Activated CD8-positive, alpha-beta memory T cell treated with anti-CD3 and anti-CD28 coated beads, Interleukin-2, amount 50 U/mL, for 24 hours (primary cell): ENCODE results near the gene ARSK.

Source experiments
- DNase-seq: peaks from one replicate; pipeline ENCODE4 v3.0.0-alpha.2; 2020; ENCODE audit errors: extremely low read depth

ARSK gene, protein sequence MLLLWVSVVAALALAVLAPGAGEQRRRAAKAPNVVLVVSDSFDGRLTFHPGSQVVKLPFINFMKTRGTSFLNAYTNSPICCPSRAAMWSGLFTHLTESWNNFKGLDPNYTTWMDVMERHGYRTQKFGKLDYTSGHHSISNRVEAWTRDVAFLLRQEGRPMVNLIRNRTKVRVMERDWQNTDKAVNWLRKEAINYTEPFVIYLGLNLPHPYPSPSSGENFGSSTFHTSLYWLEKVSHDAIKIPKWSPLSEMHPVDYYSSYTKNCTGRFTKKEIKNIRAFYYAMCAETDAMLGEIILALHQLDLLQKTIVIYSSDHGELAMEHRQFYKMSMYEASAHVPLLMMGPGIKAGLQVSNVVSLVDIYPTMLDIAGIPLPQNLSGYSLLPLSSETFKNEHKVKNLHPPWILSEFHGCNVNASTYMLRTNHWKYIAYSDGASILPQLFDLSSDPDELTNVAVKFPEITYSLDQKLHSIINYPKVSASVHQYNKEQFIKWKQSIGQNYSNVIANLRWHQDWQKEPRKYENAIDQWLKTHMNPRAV

DNA sequence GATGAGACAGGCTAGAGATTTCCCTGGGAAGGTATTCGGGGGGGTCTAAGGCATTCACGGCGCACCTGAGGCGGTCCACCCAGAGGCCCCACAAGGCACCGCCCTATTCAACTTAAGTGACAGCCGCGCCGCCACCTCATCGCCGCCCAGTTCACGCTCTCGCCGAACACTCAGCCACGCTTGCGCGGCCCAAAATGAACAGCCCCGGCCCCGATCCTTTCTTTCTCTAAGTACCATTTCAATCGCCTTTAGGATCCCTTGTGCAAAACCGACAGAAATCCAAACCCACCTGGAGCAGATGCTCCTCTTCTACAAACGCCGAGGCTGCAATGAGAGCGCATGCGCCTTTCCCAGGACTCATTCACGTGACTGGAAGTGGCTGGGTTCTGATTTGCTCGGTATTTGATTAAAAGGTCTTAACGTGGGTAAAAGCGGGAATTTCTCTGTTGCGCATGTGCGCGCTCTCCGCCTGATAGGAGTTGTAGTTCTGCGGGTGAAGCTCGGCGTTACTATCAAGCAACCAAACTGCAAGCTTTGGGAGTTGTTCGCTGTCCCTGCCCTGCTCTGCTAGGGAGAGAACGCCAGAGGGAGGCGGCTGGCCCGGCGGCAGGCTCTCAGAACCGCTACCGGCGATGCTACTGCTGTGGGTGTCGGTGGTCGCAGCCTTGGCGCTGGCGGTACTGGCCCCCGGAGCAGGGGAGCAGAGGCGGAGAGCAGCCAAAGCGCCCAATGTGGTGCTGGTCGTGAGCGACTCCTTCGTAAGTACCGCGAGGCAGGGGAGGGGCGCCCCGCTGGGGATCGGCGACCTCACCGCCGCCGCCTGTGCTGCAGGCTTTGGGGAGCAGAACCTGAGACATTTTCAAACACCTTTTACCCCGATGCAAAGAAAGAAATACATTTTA lies at the start of gene ARSK, which contains the start of gene SKIC3:
Gene ARSK (plus strand): TSS at position 455 of the 902 bp plus-strand sequence. CDS start 178 bp downstream, at position 633.
Gene SKIC3 (minus strand): TSS at position 331 of the 902 bp plus-strand sequence. CDS start 7,827 bp downstream, outside the sequence.
- peak; percentile 83 for DNase-seq

DNA sequence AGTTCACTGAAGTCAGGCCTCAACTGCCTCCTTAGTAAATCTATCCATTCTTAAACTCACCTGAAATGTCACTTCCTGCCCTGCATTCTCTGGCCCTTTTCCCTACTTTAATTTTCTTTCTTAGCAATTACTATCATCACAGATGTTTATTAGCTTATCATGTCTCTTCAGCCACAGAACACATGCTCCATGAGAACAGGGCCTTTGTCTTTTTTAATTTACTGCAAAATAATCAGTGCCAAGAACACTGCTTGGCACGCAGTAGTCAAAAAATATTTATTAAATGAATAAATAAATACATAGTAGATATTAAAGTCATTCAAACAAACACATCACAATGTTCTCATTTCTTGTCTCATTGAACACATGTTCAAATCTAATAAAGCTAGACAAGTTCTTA lies 46.4 kb upstream of the ARSK start:
- no peak for DNase-seq

DNA sequence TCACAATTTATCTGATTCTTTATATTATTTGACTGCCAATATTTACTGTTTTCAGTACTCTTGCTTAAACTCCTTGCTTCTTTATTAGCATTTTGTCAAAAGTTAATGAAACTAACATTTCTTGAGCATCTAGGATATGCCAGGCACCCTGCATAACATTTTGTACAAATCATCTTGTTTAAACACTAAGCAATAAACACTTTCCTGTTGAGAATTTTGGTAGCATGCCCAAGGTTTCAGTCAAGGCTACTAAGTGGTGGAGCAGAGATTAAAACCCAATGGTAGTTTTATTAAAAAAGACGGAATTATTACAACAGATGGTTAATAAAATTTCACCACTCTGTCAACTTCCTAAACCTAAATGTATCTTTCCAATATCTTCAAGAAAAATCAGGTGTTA lies 43.3 kb upstream of the ARSK start:
- DNase-seq = no peak

DNA sequence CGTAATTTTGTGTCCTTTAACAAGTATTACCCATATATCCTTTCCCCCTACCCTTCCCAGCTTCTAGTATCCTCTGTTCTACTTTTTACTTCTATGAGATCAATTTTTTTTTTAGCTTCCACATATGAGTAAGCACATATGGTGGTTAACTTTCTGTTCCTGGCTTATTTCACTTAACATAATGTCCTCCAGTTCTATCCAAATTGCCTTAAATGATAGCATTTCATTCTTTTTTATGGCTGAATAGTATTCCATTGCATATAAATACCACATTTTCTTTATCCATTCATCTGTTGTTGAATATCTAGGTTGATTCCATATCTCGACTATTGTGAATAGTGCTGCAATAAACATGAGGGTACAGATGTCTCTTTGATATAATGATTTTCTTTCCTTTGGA lies 36.5 kb upstream of the ARSK start:
- DNase-seq = no peak

DNA sequence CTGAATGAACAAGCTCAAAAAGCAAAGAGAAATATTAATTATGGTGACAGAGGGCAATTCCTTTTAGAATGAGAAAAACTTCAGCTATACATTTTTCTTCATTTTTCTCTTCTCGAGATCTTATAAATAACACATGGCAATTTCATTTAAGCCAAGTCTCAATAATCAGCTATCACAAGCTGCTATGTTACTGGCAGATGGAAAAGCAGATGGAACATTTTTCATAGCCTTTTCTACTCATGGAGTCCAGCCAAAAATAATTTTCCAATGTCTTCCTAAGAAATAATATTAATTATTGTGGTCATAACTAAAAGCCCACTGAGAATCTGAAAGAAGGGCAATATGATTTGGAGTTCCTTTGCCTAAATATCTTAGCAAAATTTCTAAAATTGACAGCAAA lies 35.8 kb upstream of the ARSK start:
- DNase-seq = no peak

DNA sequence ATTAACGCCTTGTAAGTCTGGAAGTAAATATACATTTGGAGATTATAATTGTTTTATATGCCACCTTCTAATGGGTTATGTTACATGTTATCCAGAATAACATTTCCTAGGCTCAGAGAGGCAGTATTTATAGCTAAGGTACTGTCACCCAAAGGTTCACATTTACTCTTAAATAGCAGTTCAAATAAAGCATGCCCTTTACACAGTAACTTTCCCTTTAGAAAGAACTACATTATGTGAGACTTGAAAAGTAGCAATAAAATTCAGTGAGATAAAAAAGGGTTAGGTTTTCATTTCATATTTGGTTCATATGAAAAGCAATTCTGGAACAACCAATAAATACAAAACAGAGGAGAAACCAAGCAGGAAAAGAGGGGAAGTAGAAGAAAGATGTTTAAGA lies 35.2 kb upstream of the ARSK start:
- no peak for DNase-seq

DNA sequence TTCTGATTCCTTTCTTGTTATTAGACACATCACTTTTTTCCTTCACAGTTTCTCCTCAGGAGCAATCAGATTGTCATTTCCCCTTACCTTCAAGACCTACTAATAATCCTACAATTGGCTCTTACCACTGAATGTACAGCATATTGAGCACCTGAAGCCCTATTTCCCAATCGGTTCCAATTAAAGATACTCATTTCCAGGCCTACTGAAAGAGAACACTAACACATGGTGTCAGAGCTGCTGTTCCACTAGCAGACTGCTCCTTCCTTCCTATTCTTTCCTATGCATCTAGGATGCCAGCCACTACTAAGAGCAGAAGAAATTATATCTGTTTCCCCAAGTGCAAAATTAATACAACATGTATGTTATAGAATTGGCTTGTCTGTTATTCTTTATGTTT lies 34.7 kb upstream of the ARSK start:
- no peak for DNase-seq

DNA sequence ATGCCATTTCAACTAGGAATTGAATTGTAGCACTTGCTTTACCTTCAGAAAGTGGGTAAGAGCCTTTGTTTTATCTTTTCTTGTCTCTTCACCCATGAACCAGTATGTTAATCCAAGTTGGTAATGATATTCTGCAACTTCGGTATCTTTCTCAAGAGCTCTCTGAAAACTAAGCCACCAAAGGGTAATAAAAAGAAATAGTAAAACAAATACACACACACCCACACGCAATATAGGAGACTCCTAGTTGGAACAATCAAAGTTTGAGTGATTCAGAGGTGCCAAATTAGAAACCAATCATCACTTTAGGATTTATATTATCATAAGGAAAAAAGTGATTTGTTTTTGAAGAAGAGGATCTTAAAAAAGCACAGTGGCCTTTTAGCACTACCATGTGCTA lies 30.5 kb upstream of the ARSK start:
- DNase-seq = no peak

DNA sequence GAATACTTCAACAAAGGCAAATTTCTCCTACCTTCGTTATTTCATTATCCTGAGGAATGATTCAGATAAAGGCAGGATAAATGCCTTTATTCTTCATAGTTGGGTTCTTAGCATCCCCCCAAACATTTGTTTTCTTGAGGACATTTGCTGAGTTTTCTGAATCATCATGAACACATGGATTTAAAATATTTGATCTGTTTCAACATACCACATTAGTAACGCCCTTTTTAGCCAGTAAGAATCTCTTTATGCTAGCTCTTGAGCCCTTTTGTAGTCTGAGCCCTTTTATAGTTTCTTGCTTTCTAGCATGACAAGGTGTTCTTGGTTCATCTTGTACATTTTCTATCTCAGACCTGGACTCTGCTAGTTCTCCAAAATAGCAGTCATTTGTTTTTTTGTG lies 28.0 kb upstream of the ARSK start:
- no peak for DNase-seq

DNA sequence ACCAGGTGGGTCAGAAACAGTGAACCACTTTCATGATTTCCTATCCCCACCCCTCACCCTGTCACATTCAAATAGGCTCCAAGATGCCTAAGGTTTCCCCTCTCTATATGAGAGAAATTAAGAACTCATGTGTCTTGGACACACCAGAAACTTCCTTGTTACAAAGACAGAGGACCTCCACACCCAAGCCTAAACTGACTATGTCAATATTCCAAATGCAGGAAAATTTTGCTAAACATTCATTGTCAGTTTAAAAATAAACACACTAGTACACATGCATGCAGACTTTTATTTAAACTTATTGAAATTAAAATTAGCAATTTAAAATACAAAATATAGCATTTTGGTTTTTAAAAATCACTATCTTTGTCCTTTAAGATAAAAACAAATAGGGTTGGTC lies 26.3 kb upstream of the ARSK start:
- DNase-seq = no peak

DNA sequence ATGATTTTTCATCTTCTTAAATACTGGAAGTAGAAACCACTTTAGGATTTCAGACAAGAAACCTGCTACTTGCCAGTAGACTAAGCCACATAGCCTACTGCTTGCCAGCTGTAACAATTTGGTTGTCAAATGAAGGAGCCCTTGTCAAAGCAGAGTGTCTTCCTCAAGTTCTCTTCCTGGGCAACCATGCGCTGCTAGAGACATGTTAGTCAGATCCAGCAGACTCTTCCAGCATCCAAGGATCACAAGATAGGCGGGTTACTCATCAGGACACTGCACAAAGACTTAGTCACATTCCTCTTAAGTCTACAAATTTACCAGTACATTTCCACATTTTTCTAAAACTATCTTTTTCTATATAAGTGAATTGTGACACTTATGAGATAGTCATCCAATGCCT lies 24.5 kb upstream of the ARSK start:
- DNase-seq = no peak

DNA sequence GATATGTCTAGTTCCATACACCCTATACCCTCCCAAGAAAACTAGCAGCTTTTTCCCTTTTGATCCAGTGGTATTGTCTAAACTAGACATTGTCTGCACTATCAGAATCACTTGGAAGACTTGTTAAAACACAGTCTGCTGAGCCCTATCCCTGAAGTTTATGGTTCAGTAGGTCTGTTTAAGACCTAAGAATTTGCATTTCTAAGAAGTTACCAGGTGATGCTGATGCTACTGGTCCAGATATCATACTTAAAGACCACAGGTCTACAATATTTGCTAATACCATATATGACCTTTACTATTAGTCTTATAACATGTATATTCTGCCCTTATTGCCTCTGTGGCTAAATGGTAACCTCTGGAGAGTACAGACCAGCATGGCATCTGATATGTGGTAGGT lies 23.4 kb upstream of the ARSK start:
- no peak for DNase-seq

DNA sequence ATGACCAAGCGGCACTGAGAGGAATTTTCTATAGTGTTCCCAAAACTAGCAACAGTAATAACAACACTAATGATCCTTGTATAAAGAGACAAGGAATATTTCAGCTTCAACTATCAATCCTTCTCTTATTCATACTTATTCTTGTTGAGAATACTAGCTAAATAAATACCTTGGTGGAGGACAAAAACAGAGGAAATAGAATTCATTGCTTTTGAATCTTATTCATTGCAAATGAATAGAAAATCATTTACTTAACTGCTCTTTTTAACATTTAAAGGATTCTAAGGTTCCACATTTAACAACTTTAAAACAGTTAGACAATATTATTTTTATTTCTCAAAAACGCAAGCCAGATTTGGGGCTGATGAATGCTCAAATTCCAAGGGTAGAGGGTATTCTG lies 22.5 kb upstream of the ARSK start:
- no peak for DNase-seq

DNA sequence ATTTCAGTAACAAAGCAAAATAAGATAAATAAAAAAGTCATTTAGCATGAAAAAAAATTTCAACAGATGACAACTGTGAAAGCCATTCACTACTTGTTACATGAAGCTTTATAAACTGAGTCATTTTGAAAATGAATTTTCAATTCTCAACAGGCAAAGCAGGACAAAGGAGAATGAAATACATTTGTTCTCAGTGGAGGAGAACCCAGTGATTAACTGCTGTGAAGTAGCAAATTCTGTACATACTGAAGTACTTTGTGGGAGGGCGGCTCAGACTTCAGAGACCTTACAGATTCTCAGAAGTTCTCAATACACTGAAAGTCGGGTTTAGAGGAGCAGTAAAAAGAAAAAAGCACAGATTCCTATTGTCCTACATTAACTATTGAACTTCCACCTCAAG lies 21.8 kb upstream of the ARSK start:
- DNase-seq = no peak

DNA sequence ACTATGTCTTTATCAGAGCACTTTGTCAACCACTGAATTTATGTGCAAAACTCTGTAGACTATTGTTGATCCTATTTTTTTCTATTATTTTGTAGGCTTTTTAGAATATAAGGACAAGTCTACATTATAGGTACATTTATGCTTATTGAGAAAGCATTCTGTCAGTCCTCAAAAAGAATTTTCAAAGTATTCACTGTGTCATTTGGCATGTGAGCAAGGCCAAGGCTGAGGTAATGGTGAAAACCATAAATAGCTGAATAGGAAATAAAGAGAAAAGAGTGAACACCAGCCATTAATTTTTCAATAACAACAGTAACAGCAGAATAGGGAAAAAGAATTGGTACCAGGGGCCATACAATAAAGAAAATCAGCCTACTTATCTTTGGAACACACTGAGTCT lies 21.1 kb upstream of the ARSK start:
- DNase-seq = no peak

DNA sequence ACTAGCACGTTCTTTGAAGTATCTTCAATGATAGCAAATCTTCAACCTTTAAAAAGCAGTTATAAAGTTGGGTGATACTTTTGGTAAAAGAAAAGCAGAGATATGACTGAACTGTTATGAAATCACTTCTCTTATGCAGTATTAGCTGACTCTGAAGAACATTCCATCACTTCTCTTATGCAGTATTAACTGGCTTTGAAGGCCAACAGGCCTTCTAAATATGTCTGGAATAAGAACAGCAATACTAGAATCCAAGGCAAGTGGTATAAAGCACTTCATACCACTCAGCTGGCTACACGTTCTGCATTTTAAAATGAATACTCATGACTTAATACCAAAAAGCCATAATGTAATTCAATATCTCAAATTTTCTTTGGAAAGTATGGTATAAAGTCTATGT lies 17.4 kb upstream of the ARSK start:
- no peak for DNase-seq

DNA sequence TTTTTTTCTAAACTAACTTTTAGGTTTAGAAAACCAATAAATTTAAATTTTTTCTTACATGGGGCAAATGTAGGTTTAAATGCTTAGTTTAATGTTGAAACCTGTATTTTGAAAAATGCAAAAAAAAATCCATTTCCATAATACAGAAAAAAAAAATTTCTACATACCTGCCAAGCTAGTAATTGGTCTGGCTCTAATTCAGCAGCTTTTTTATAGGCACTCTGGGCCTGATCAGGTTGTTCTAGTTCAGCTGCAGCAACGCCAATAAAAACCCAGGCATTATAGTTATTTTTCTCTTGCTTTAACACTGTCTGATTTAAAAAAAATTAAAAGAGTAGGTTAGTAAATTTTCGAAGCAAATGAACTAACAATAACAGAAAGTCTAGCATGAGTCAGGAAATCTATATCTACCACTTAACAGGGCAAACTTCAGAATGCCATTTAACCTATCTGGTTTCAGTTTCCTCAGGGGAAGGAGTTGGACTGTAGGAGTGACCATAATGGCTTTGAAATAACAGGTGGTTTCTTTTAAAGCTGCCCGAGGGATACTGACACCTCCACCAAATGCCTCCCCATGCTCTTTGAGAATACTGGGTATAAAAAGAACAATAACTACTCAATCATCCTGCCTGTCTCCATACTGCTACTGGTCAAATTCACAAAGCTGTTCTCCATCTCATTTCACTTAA lies 11.7 kb upstream of the ARSK start:
- no peak for DNase-seq

DNA sequence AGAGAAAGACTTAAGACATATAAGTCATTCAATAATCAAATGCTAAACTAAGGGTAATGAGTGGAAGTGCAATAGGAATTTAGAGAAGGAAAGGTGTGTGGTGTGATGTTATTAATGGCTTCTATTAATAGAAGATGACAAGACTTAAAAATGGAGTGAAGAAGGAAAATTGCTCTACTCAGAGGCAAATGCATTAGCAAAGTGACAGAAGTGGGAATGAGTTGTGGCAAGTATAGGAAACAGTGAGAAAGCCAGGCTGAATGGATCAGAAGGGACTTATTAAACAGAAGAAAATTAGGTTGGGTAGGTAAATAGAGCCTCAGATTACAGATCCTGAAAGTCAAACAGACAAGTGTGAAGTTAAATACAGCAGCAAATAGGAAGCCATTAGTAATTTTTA lies 5.9 kb upstream of the ARSK start:
- no peak for DNase-seq

DNA sequence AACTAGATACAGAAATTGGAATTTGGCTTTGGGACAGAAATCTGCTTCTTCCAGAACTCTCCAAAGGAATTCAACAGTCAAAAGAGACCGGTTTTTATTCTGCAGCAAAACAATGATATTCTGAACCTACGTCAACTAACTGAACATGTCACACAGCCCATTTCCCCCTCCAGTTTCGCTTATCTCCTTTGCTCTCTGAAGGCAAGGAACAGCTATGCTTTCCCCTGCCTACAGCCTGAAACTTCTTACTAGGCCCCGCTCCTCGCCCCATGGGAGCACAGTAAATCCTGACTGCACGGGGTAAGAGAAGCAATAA lies 612 bp upstream of the ARSK start:
- no peak for DNase-seq

DNA sequence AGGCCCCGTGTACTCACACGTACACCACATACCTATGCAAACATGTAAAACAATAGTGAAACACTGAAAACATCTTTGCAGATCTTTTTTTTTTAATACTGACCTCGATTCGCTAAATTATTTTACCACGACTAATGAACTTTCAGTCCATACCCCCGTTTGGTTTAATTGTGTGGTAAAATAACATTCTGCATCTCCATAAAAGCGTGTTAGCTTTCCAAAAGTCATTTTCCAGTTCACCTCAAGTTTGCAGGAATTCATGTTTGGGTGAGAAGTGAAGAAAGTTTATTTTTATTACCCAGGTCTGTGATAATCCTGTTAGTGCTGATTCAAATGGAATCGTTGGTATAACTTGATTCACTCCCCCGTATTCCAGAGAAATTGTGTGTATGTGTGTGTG lies 652 bp downstream of the ARSK start:
- no peak for DNase-seq

DNA sequence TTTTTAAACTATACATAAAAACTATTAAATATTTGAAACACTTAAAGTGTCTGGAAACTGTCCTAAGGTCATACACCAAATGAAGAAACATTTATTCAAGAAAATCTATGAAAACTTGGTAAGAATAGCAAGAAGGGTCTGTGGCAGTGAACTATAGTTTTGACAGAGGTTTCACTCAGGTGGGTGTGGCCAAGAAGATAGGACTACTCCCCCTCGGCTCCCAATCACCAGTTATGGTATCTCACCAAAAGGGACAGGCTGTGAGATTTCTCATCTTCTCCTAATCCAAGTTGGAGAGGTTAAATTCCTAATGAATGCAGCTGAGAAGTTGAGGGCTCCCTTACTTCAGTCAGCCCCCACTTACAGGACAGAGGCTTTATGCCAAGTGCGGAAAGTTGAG lies 2.9 kb downstream of the ARSK start:
- no peak for DNase-seq

DNA sequence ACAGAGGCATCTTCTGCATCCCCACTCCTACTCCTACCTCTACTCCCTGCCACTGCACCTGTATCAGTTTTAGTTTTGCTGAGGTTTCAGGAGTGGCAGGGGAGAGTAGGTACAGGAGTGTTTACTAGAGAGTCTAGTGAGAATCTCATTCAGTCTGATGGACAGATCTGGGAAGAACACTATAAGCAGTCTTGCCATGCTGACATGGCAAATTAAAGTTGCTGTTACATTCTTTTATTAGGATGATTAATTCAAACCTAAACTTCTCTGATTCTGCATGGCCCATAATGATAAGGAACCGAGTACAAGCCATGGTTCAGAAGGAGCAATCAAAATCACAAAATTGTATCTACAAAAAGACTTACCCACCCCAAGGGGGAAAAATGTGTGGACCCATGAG lies 7.4 kb downstream of the ARSK start:
- no peak for DNase-seq
